HepG2 (cell line): ENCODE results near the gene ZNF213. TPM values are rescaled to one million over a fixed set of nuclear protein-coding genes. Genes with fewer than 3 reads are reported as not detected.

Experiments
- BCLAF1 ChIP-seq: fragments of 450-650 bp; IDR thresholded peaks from 2 replicates; pipeline ENCODE4 v1.6.1; 2017; ENCODE audit warnings: mild to moderate bottlenecking
- GLMP ChIP-seq: sonication (generic); formaldehyde crosslinking; IDR thresholded peaks from 2 replicates; pipeline ENCODE4 v1.9.0; 2021; ENCODE audit warnings: missing genetic modification reagents, mild to moderate bottlenecking, borderline replicate concordance
- MIER2 ChIP-seq: IDR thresholded peaks from 2 replicates; pipeline ENCODE4 v1.6.1; 2016; ENCODE audit warnings: missing biosample characterization, missing genetic modification reagents
- PRMT3 ChIP-seq: sonication (generic); formaldehyde crosslinking; IDR thresholded peaks from 2 replicates; pipeline ENCODE4 v1.8.1; 2022; ENCODE audit warnings: low read depth, mild to moderate bottlenecking, moderate library complexity, missing genetic modification reagents, borderline replicate concordance
- SP1 ChIP-seq, 2 experiments: fragments of 450-650 bp in 1 of 2; sonication (generic) in 1 of 2; formaldehyde crosslinking in 1 of 2; IDR thresholded peaks; 2 replicates each; pipeline versions ENCODE4 v1.4.0 to v1.6.1; 2016 to 2020; ENCODE audit warnings: missing genetic modification reagents in 1 of 2
- TOPORS ChIP-seq: sonication (generic); formaldehyde crosslinking; IDR thresholded peaks from 2 replicates; pipeline ENCODE4 v1.8.0; 2023; ENCODE audit warnings: mild to moderate bottlenecking, missing genetic modification reagents
- TRIM22 ChIP-seq: fragments of 450-650 bp; IDR thresholded peaks from 2 replicates; pipeline ENCODE4 v1.6.1; 2017
- ZBTB46 ChIP-seq: sonication (generic); formaldehyde crosslinking; IDR thresholded peaks from 2 replicates; pipeline ENCODE4 v1.4.0; 2020; ENCODE audit warnings: mild to moderate bottlenecking, missing genetic modification reagents, borderline replicate concordance
- ZNF281 ChIP-seq: sonication (generic); formaldehyde crosslinking; IDR thresholded peaks from 2 replicates; pipeline ENCODE4 v1.4.0; 2020; ENCODE audit warnings: missing genetic modification reagents, borderline replicate concordance
- ZUFSP ChIP-seq: sonication (generic); formaldehyde crosslinking; IDR thresholded peaks from 2 replicates; pipeline ENCODE4 v1.9.0; 2021; ENCODE audit warnings: missing genetic modification reagents, mild to moderate bottlenecking, borderline replicate concordance
- polyA plus RNA-seq, 8 experiments: library from polyadenylated mRNA; depleted of rRNA in 3 of 8; stranded (reverse) in 7 of 8; unstranded in 1 of 8; fragments of >200 nt; fragmentation: Illumina TruSeq in 4 of 8; extraction: Trizol in 4 of 8; gene quantifications; 2 replicates each; pipeline versions ENCODE4 v1.2.1 to v1.2.3, GENCODE V29; 2011 to 2016; ENCODE audit warnings: low read depth in 4 of 8, missing spikeins in 1 of 8, mixed read lengths in 1 of 8; ENCODE audit not compliant: insufficient read depth in 1 of 8
- total RNA-seq, 5 experiments: library from RNA; depleted of rRNA; stranded (reverse); fragments of >200 nt; fragmentation: Illumina TruSeq; extraction: Trizol; gene quantifications; 2 replicates each; pipeline ENCODE4 v1.2.3, GENCODE V29; 2016; ENCODE audit warnings: low read depth in 1 of 5

The ZNF213 gene
- total and polyA plus RNA-seq, 2 of the 13 experiments (the other 11 are each of a cell fraction or from before 2014, with no cell fraction given) = 0.59 to 0.97 TPM

GRCh38 chr16:3134338-3135125 is at the start of gene ZNF213 (continued):
- TF ChIP-seq ZNF281 (CRISPR knock-in tag) = no peak
- no peak for TF ChIP-seq PRMT3 (CRISPR knock-in tag)
- no peak for TF ChIP-seq BCLAF1
- TF ChIP-seq GLMP (CRISPR knock-in tag) = no peak
- no peak for TF ChIP-seq SP1 (IDR thresholded peaks at IDR 0.05)
- no peak for TF ChIP-seq SP1 (CRISPR knock-in tag; IDR thresholded peaks at IDR 0.05)
- no peak for TF ChIP-seq TRIM22
- TF ChIP-seq TOPORS (CRISPR knock-in tag) = no peak
- TF ChIP-seq ZBTB46 (CRISPR knock-in tag) = no peak
- TF ChIP-seq ZUFSP (CRISPR knock-in tag) = no peak
- TF ChIP-seq MIER2 (CRISPR knock-in tag) = no peak
